Astrocyte of the cerebellum (primary cell): ENCODE measurements around the gene ANKRD29.
"Not testable (repeated sequence)": the region's sequence is repeated elsewhere in the genome, so short reads cannot be mapped to it uniquely, and the experiment has no call there.

Experiments
- DNase-seq: peaks from one replicate; pipeline ENCODE4 v3.0.0-alpha.2; 2011; ENCODE audit warnings: low read depth
- H3K4me3 ChIP-seq: 2 replicates; pipeline ENCODE4 v1.5.1; 2011; ENCODE audit warnings: mild to moderate bottlenecking, low read depth, low read length, moderate library complexity
- CTCF ChIP-seq: IDR thresholded peaks from 2 replicates; pipeline ENCODE4 v1.5.1; 2012; ENCODE audit warnings: low read length, low read depth, moderate library complexity, mild to moderate bottlenecking; ENCODE audit errors: missing control alignments
- in situ Hi-C: cut with HindIII; loops from 2 replicates; pipeline ENCODE4 v1.10.0; 2017; ENCODE audit warnings: low sequenced_read_pairs

The ANKRD29 gene

GRCh38 chr18:23614413-23614812 lies 48.3 kb downstream of the ANKRD29 start:
- no peak for TF ChIP-seq CTCF
- no peak for DNase-seq
- no peak overlapping the region for H3K4me3 ChIP-seq
- in situ Hi-C loops = no loop called here

GRCh38 chr18:23613091-23613475 lies 49.6 kb downstream of the ANKRD29 start:
- H3K4me3 ChIP-seq, in situ Hi-C loops, DNase-seq: not testable (repeated sequence)

GRCh38 chr18:23612434-23613090 lies 50.1 kb downstream of the ANKRD29 start:
- in situ Hi-C loops = no loop called here
- H3K4me3 ChIP-seq = no peak overlapping the region
- DNase-seq = no peak
- TF ChIP-seq CTCF = no peak

- TF ChIP-seq CTCF = no peak
- DNase-seq = no peak
- H3K4me3 ChIP-seq = no peak overlapping the region
- in situ Hi-C loops = no loop called here
These were observed 53.2 kb downstream of the ANKRD29 start for GRCh38 chr18:23609390-23610023.

- no peak for DNase-seq
- in situ Hi-C loops = no loop called here
- no peak for TF ChIP-seq CTCF
- H3K4me3 ChIP-seq = no peak overlapping the region
These were observed 54.5 kb downstream of the ANKRD29 start for GRCh38 chr18:23608211-23608610.

GRCh38 chr18:23605941-23606340 lies 56.8 kb downstream of the ANKRD29 start:
- no peak overlapping the region for H3K4me3 ChIP-seq
- no peak for DNase-seq
- TF ChIP-seq CTCF = no peak
- in situ Hi-C loops = no loop called here

GRCh38 chr18:23599809-23600208 lies 62.9 kb downstream of the ANKRD29 start:
- no peak for DNase-seq
- TF ChIP-seq CTCF = no peak
- no peak overlapping the region for H3K4me3 ChIP-seq
- in situ Hi-C loops = loop anchor here (10.0 kb wide), 1 partner anchor 65 kb away; no protein-coding TSS in a partner anchor
